Keratinocyte (primary cell): ENCODE measurements around the gene ANKMY2. TPM values are rescaled to one million over a fixed set of nuclear protein-coding genes. Genes with fewer than 3 reads are reported as not detected.

Source experiments
- DNase-seq: peaks from one replicate; pipeline ENCODE4 v3.0.0-alpha.2; 2011; ENCODE audit warnings: low read depth, missing footprints, low spot score
- FAIRE-seq: peaks from 2 replicates; lab custom pipeline; 2011; peaks lifted over from hg19 to GRCh38; lab: Jason Lieb, UNC
- H2AFZ ChIP-seq: 2 replicates; pipeline ENCODE4 v1.6.0; 2012; ENCODE audit warnings: low read length, control low read depth, inconsistent platforms; ENCODE audit not compliant: control insufficient read depth
- H3K27ac ChIP-seq: 2 replicates; pipeline ENCODE4 v1.5.1; 2011; ENCODE audit warnings: low read length; ENCODE audit not compliant: control insufficient read depth, insufficient read depth
- H3K27me3 ChIP-seq: 3 replicates; pipeline ENCODE4 v1.6.0; 2011; ENCODE audit warnings: low read length; ENCODE audit not compliant: control insufficient read depth, insufficient read depth; ENCODE audit errors: extremely low read depth
- H3K36me3 ChIP-seq, 2 experiments: 2 replicates in 1 of 2; 3 replicates in 1 of 2; pipeline ENCODE4 v1.5.1; 2011; ENCODE audit warnings: low read length in 2 of 2, mild to moderate bottlenecking in 1 of 2; ENCODE audit not compliant: control insufficient read depth in 2 of 2, insufficient read depth in 2 of 2; ENCODE audit errors: extremely low read depth in 1 of 2
- H3K4me1 ChIP-seq: 3 replicates; pipeline ENCODE4 v1.5.1; 2011; ENCODE audit warnings: low read length; ENCODE audit not compliant: control insufficient read depth, insufficient read depth; ENCODE audit errors: extremely low read depth
- H3K4me2 ChIP-seq: 3 replicates; pipeline ENCODE4 v1.6.0; 2011; ENCODE audit warnings: low read depth, low read length; ENCODE audit not compliant: control insufficient read depth, insufficient read depth; ENCODE audit errors: extremely low read depth
- H3K4me3 ChIP-seq, 3 experiments: fragments of 200-600 bp in 1 of 3; sonication (generic) in 1 of 3; 2 replicates in 2 of 3; 3 replicates in 1 of 3; pipeline ENCODE4 v1.5.1; 2011 to 2016; ENCODE audit warnings: low read length in 3 of 3, mild to moderate bottlenecking in 3 of 3, control low read depth in 2 of 3, inconsistent platforms in 1 of 3, low read depth in 1 of 3, mixed read lengths in 1 of 3, mixed run types in 1 of 3, moderate library complexity in 1 of 3; ENCODE audit not compliant: control insufficient read depth in 2 of 3, insufficient read depth in 2 of 3; ENCODE audit errors: extremely low read depth in 1 of 3
- H3K79me2 ChIP-seq: 2 replicates; pipeline ENCODE4 v1.6.0; 2012; ENCODE audit warnings: low read length; ENCODE audit not compliant: control insufficient read depth, insufficient read depth
- H3K9ac ChIP-seq: 3 replicates; pipeline ENCODE4 v1.6.0; 2011; ENCODE audit warnings: low read length; ENCODE audit not compliant: control insufficient read depth, insufficient read depth; ENCODE audit errors: extremely low read depth
- H3K9me1 ChIP-seq: 3 replicates; pipeline ENCODE4 v1.6.0; 2011; ENCODE audit warnings: low read length; ENCODE audit not compliant: control insufficient read depth, insufficient read depth; ENCODE audit errors: extremely low read depth
- H3K9me3 ChIP-seq: 2 replicates; pipeline ENCODE4 v1.5.1; 2012; ENCODE audit warnings: low read depth, low read length; ENCODE audit not compliant: control insufficient read depth
- H4K20me1 ChIP-seq: 3 replicates; pipeline ENCODE4 v1.6.0; 2011; ENCODE audit warnings: low read length; ENCODE audit not compliant: control insufficient read depth, insufficient read depth; ENCODE audit errors: extremely low read depth
- EZH2 ChIP-seq: IDR thresholded peaks from one replicate; pipeline ENCODE4 v1.6.1; 2012; ENCODE audit warnings: inconsistent platforms, mild to moderate bottlenecking, low read length, moderate library complexity
- dilution Hi-C: fragments of 300-500 bp; cut with MboI; formaldehyde crosslinking; loops from one replicate; pipeline ENCODE4 v1.7.0; 2020; ENCODE audit warnings: low sequenced_read_pairs; ENCODE audit not compliant: extremely low pct_ligation_motif_present
- polyA plus RNA-seq, 5 experiments: library from polyadenylated mRNA; depleted of rRNA in 3 of 5; stranded (reverse) in 3 of 5; stranded (forward) in 1 of 5; unstranded in 1 of 5; fragments of >200 nt; gene quantifications; 1 replicate in 1 of 5; 2 replicates in 3 of 5; 3 replicates in 1 of 5; pipeline versions ENCODE4 v1.2.1 to v1.2.3, GENCODE V29; 2011 to 2012; ENCODE audit warnings: missing spikeins in 2 of 5, low read depth in 1 of 5, low replicate concordance in 1 of 5
- TF ChIP-seq, protein P1 (sequence below), 3 experiments: IDR thresholded peaks in 1 of 3; conservative IDR thresholded peaks in 1 of 3; optimal IDR thresholded peaks in 1 of 3; 2 replicates in 2 of 3; 3 replicates in 1 of 3; pipeline versions ENCODE3 to v1.5.1; 2011; ENCODE audit warnings: low read length in 3 of 3, mild to moderate bottlenecking in 3 of 3, moderate library complexity in 2 of 3, control low read depth in 1 of 3, inconsistent platforms in 1 of 3; ENCODE audit not compliant: insufficient read depth in 2 of 3; ENCODE audit errors: extremely low read depth in 1 of 3

ANKMY2 gene
- polyA plus RNA-seq, 1 donor (not counting 4 experiments of a cell fraction or from before 2014, with no cell fraction given): 13.3 TPM

DNA sequence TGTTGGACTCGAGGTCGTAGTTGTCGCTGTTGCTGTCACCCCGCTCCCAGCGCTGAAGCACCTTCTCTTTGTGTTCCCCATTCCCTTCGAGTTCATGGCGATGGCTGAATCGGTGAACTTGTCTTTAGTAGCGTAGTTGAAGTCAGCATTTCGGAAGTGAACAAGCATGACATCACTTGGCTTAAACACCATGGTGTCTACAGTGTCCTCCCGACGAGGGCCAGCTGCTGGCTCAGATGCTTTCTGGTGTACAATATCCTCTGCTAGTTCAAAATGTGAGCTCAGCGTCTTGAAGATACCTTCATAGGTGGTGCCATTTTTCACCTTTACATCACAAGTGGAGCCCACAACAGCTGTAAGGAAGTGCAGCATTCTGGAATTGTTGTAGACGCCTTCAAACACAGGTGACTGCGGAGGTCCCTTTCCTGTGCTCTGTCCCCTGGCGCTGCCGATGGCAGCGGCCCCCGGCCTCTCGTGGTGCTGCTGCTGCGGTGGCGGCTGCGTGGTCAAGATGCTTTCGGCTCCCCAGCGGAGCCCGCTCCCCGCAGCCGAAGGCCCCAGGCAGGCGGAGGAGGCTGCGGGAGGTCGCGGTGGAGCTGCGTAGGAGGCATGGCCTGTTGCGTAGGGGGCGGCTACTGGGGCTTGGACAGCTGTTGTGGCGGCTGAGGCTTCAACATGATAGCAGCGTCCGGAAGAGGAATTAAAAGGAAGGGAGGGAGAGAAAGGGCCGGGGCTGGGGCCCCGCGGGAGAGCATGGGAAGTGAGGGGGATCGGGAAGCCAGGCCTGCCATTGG is 59.3 kb downstream of the ANKMY2 start:
- no peaks in the 10 kb centered on the region for H3K79me2 ChIP-seq
- DNase-seq (no peak), FAIRE-seq (no peak)
- H3K4me3 ChIP-seq: no peak overlapping the region
- H3K27me3 ChIP-seq: no peaks in the 10 kb centered on the region
- dilution Hi-C loops: no loop called here
- H2AFZ ChIP-seq: no peak overlapping the region
- TF ChIP-seq, protein P1, sequence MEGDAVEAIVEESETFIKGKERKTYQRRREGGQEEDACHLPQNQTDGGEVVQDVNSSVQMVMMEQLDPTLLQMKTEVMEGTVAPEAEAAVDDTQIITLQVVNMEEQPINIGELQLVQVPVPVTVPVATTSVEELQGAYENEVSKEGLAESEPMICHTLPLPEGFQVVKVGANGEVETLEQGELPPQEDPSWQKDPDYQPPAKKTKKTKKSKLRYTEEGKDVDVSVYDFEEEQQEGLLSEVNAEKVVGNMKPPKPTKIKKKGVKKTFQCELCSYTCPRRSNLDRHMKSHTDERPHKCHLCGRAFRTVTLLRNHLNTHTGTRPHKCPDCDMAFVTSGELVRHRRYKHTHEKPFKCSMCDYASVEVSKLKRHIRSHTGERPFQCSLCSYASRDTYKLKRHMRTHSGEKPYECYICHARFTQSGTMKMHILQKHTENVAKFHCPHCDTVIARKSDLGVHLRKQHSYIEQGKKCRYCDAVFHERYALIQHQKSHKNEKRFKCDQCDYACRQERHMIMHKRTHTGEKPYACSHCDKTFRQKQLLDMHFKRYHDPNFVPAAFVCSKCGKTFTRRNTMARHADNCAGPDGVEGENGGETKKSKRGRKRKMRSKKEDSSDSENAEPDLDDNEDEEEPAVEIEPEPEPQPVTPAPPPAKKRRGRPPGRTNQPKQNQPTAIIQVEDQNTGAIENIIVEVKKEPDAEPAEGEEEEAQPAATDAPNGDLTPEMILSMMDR (optimal IDR thresholded peaks at IDR 0.05 in 1 of 3, IDR thresholded peaks at IDR 0.05 in 1 of 3, conservative IDR thresholded peaks at IDR 0.05 in 1 of 3; ENCODE audit: extremely low read depth in 1 of 3, insufficient read depth in 2 of 3, low read length in 3 of 3): no peak
- no peak for TF ChIP-seq EZH2
- H3K36me3 ChIP-seq: no peaks in the 10 kb centered on the region
- H3K4me1 ChIP-seq: no peaks in the 10 kb centered on the region
- no peak overlapping the region for H3K9ac ChIP-seq
- H3K27ac ChIP-seq: no peak overlapping the region
- H3K9me1 ChIP-seq: no peaks in the 10 kb centered on the region
- H3K9me3 ChIP-seq: no peaks in the 10 kb centered on the region
- no peaks in the 10 kb centered on the region for H4K20me1 ChIP-seq
- H3K4me2 ChIP-seq: no peak overlapping the region

DNA sequence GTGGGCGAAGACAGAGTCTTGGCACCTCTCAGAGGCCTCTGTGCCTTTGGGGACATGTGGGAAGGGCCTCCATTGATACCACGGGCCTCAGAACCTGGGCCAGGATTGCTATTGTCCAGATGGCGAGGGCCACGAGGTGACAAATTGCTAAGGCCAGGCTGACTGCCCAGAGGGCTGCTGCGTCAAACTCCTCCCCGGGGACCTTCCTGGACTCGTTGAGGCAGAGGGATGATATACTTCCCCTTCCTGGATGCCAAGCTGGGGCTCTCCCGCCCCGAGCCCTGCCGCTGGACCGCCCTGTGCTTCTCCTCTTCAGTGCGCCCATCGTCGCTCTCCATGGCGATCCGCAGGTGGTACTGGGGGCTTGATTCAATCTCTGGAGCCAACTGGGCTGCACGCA is 60.0 kb downstream of the ANKMY2 start:
- no peak overlapping the region for H3K4me2 ChIP-seq
- DNase-seq: no peak
- H3K27me3 ChIP-seq: no peaks in the 10 kb centered on the region
- H3K9me3 ChIP-seq: no peaks in the 10 kb centered on the region
- dilution Hi-C loops: no loop called here
- TF ChIP-seq, protein P1 (optimal IDR thresholded peaks at IDR 0.05 in 1 of 3, IDR thresholded peaks at IDR 0.05 in 1 of 3, conservative IDR thresholded peaks at IDR 0.05 in 1 of 3; ENCODE audit: extremely low read depth in 1 of 3, insufficient read depth in 2 of 3, low read length in 3 of 3): no peak
- TF ChIP-seq EZH2: no peak
- no peak overlapping the region for H3K4me3 ChIP-seq
- no peaks in the 10 kb centered on the region for H4K20me1 ChIP-seq
- H3K4me1 ChIP-seq: no peaks in the 10 kb centered on the region
- no peak overlapping the region for H2AFZ ChIP-seq
- no peaks in the 10 kb centered on the region for H3K9me1 ChIP-seq
- H3K27ac ChIP-seq: no peak overlapping the region
- no peak for FAIRE-seq
- H3K79me2 ChIP-seq: no peaks in the 10 kb centered on the region
- no peaks in the 10 kb centered on the region for H3K36me3 ChIP-seq
- H3K9ac ChIP-seq: no peak overlapping the region
